Panc1 (cell line): Measurements from ENCODE around the gene KAT6B.

Experiments used
- POLR2AphosphoS5 ChIP-seq: IDR thresholded peaks from 2 replicates; pipeline ENCODE4 v1.6.1; 2012; ENCODE audit warnings: mild to moderate bottlenecking, low read depth, low read length, moderate library complexity
- TF ChIP-seq, protein P1 (sequence below): fragments of 450-650 bp; IDR thresholded peaks from 2 replicates; pipeline ENCODE4 v1.5.1; 2017; ENCODE audit warnings: mild to moderate bottlenecking
- TF ChIP-seq, protein P2 (sequence below), 2 experiments: IDR thresholded peaks; 2 replicates each; pipeline ENCODE4 v1.6.1; 2011 to 2012; ENCODE audit warnings: low read depth in 2 of 2, control low read depth in 1 of 2, low read length in 1 of 2, mild to moderate bottlenecking in 1 of 2, moderate library complexity in 1 of 2; ENCODE audit not compliant: insufficient read depth in 1 of 2

DNA sequence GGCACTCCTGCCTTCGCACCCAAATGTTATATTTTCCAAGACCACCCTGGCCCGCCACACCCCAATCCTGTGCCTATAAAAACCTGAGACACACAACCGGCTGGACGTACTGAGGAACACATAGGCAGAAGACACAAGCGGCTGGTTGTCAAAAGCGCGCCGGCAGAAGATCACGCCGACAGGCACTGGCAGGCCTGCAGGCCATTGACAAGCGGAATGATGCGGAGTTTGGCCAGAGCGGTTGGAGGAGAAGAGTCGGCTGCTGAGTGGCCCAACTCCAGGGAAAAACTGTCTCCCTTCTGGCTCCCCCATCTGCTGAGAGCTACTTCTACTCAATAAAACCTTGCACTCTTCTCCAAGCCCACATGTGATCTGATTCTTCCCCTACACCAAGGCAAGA, 245.4 kb downstream of the KAT6B start:
- TF ChIP-seq, protein P1, sequence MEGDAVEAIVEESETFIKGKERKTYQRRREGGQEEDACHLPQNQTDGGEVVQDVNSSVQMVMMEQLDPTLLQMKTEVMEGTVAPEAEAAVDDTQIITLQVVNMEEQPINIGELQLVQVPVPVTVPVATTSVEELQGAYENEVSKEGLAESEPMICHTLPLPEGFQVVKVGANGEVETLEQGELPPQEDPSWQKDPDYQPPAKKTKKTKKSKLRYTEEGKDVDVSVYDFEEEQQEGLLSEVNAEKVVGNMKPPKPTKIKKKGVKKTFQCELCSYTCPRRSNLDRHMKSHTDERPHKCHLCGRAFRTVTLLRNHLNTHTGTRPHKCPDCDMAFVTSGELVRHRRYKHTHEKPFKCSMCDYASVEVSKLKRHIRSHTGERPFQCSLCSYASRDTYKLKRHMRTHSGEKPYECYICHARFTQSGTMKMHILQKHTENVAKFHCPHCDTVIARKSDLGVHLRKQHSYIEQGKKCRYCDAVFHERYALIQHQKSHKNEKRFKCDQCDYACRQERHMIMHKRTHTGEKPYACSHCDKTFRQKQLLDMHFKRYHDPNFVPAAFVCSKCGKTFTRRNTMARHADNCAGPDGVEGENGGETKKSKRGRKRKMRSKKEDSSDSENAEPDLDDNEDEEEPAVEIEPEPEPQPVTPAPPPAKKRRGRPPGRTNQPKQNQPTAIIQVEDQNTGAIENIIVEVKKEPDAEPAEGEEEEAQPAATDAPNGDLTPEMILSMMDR = no peak
- TF ChIP-seq, protein P2, sequence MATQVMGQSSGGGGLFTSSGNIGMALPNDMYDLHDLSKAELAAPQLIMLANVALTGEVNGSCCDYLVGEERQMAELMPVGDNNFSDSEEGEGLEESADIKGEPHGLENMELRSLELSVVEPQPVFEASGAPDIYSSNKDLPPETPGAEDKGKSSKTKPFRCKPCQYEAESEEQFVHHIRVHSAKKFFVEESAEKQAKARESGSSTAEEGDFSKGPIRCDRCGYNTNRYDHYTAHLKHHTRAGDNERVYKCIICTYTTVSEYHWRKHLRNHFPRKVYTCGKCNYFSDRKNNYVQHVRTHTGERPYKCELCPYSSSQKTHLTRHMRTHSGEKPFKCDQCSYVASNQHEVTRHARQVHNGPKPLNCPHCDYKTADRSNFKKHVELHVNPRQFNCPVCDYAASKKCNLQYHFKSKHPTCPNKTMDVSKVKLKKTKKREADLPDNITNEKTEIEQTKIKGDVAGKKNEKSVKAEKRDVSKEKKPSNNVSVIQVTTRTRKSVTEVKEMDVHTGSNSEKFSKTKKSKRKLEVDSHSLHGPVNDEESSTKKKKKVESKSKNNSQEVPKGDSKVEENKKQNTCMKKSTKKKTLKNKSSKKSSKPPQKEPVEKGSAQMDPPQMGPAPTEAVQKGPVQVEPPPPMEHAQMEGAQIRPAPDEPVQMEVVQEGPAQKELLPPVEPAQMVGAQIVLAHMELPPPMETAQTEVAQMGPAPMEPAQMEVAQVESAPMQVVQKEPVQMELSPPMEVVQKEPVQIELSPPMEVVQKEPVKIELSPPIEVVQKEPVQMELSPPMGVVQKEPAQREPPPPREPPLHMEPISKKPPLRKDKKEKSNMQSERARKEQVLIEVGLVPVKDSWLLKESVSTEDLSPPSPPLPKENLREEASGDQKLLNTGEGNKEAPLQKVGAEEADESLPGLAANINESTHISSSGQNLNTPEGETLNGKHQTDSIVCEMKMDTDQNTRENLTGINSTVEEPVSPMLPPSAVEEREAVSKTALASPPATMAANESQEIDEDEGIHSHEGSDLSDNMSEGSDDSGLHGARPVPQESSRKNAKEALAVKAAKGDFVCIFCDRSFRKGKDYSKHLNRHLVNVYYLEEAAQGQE (IDR thresholded peaks at IDR 0.05; ENCODE audit: insufficient read depth in 1 of 2, low read depth in 2 of 2, low read length in 1 of 2) = no peak
- TF ChIP-seq POLR2AphosphoS5 = no peak
